Stimulated activated naive B cell treated with anti-CD40 and anti-IgM and Interleukin-4, amounts not matched to agents 10 μg/mL and 1 μg/mL and 100 μg/mL, for 72 hours (primary cell): ENCODE measurements around the gene EMILIN1.

Experiments used
- ATAC-seq, 2 donors: fragments of 150-1000 bp; cut with Tn5 transposase; replicated peaks; 2 replicates each; pipeline ENCODE4 v1.10.0; 2021; ENCODE audit warnings: moderate library complexity in 1 of 2
- DNase-seq: peaks from one replicate; pipeline ENCODE4 v3.0.0; 2021
- H3K27ac Mint-ChIP-seq: one replicate; pipeline ENCODE4 v1.8.0; 2022; ENCODE audit warnings: mild to moderate bottlenecking, mixed read lengths
- H3K27me3 Mint-ChIP-seq, 2 donors: one replicate each; pipeline ENCODE4 v1.8.0; 2022; ENCODE audit warnings: mixed read lengths in 2 of 2
- H3K36me3 Mint-ChIP-seq, 2 donors: one replicate each; pipeline ENCODE4 v1.8.0; 2022; ENCODE audit warnings: mixed read lengths in 2 of 2, mild to moderate bottlenecking in 1 of 2
- H3K4me1 Mint-ChIP-seq, 2 donors: one replicate each; pipeline ENCODE4 v1.8.0; 2022; ENCODE audit warnings: mixed read lengths in 2 of 2, mild to moderate bottlenecking in 1 of 2
- H3K4me3 Mint-ChIP-seq, 2 donors: one replicate each; pipeline ENCODE4 v1.8.0; 2022; ENCODE audit warnings: mild to moderate bottlenecking in 2 of 2, mixed read lengths in 2 of 2, moderate library complexity in 1 of 2
- H3K9me3 Mint-ChIP-seq, 2 donors: one replicate each; pipeline ENCODE4 v1.8.0; 2022; ENCODE audit warnings: mixed read lengths in 2 of 2, mild to moderate bottlenecking in 1 of 2

Gene EMILIN1

GRCh38 chr2:27049422-27050280, 28.8 kb upstream of the EMILIN1 start:
- H3K4me1 Mint-ChIP-seq: peaks cover 25 to 42% of the 10 kb centered on the region in 2 donors
- peaks cover 1 to 7% of the 10 kb centered on the region in 2 donors for H3K9me3 Mint-ChIP-seq
- DNase-seq: peak; percentile 63
- peak; percentile 27 to 34 for ATAC-seq
- H3K27ac Mint-ChIP-seq: peak overlapping the region; percentile 100
- H3K27me3 Mint-ChIP-seq: peaks cover 9 to 12% of the 10 kb centered on the region in 2 donors
- peak overlapping the region; percentile 91 to 94 for H3K4me3 Mint-ChIP-seq
- peaks cover 19 to 34% of the 10 kb centered on the region in 2 donors for H3K36me3 Mint-ChIP-seq

DNA sequence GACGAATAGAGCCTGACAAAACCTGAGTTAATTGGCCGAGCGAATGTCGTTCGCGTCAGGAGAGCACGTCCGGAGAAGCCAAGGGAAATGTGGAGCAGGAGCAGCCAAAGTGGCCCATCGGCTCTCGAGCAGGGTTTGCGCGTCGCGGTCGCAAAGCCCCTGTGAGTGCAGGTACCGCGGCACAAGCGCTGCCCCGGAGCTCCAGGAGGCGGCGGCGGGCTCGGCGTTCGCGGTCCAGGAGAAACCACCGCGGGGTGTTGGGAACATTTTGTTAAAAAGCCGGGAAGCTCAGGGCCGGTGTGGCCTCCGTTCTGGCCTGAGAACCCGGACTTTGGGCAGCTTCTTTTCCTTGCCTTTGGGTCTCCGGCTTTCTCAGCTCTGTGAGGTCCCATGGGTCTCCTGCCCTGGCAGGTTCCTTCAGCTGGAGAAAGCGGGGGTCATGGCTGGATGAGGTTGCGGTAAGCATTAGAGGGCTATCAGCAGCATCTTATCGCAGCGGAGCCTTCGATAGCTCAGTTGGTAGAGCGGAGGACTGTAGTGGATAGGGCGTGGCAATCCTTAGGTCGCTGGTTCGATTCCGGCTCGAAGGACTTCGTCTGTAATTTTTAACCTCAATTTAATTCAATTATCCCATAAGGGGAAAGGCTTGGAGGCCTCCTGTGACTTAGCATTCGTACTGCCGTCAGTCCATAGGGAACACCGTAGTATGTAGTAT, 28.0 kb upstream of the EMILIN1 start:
- ATAC-seq (peak; percentile 70 to 74), DNase-seq (peak; percentile 92)
- Mint-ChIP-seq H3K9me3 (peaks cover 1 to 7% of the 10 kb centered on the region in 2 donors), H3K4me3 (peak overlapping the region; percentile 91 to 94), H3K27ac (peak overlapping the region; percentile 100), H3K4me1 (peaks cover 25 to 42% of the 10 kb centered on the region in 2 donors), H3K36me3 (peaks cover 22 to 34% of the 10 kb centered on the region in 2 donors), H3K27me3 (peaks cover 9 to 12% of the 10 kb centered on the region in 2 donors)

DNA sequence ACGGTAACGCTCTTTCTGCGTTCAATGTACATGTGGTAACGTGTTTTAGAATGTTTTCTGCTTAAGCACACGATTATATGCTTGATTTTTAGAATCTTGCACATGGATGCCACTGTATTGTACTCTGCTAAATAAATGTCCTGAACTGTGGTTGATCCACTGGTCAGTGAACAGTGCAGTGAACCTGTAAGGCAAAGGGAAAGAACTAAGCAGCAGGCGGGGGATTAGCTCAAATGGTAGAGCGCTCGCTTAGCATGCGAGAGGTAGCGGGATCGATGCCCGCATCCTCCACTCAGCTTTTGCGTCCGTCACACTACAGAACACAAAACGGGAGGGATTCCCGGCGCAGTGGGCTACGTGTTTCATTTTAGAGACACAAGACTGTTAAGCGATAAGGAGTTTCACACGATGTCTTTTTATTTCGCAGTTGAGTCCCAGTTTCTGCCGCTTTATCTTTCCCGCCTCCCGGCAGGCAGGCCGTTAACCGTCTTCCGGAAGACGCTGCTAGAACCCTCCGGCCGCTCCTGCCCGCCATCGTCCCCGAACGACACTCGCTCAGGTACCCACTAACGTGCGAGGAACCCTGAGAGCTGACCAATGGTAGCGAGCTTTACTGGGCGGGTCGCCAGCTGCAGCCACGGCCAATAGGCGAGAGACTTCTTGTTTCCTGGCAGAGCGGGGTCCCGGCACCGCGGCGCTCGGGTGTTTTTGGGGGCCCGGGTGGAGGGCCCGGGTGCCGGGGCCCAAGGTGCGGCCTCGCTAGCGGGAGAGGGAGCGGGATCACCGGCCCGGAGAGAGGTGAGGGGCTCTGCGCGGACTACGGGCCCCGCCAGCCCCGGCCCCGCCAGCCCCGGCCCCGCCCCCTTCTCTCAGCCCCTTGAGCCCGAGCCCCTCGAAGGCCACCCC, 27.2 kb upstream of the EMILIN1 start, which contains the start of gene AGBL5:
Gene AGBL5, plus strand, starts transcription at position 673 of the 906 bp plus-strand sequence. CDS start 1,291 bp downstream, outside the sequence.
- ATAC-seq (peak; percentile 78 to 83), DNase-seq (peak; percentile 98)
- peaks cover 24 to 41% of the 10 kb centered on the region in 2 donors for H3K36me3 Mint-ChIP-seq
- H3K27ac Mint-ChIP-seq: peak within 1 kb of the TSS; percentile 100
- peaks cover 9 to 12% of the 10 kb centered on the region in 2 donors for H3K27me3 Mint-ChIP-seq
- H3K9me3 Mint-ChIP-seq: peaks cover 1 to 7% of the 10 kb centered on the region in 2 donors
- peaks cover 25 to 42% of the 10 kb centered on the region in 2 donors for H3K4me1 Mint-ChIP-seq
- peak within 1 kb of the TSS; percentile 91 to 94 for H3K4me3 Mint-ChIP-seq

- ATAC-seq: no peak
- H3K9me3 Mint-ChIP-seq: peaks cover 1 to 7% of the 10 kb centered on the region in 2 donors
- H3K27ac Mint-ChIP-seq: peak overlapping the region; percentile 92
- peaks cover 9 to 12% of the 10 kb centered on the region in 2 donors for H3K27me3 Mint-ChIP-seq
- H3K4me1 Mint-ChIP-seq: peaks cover 25 to 42% of the 10 kb centered on the region in 2 donors
- H3K4me3 Mint-ChIP-seq: peak overlapping the region; percentile 91 to 94
- peaks cover 26 to 45% of the 10 kb centered on the region in 2 donors for H3K36me3 Mint-ChIP-seq
- DNase-seq: no peak
Observed at GRCh38 chr2:27051902-27052645, 26.3 kb upstream of the EMILIN1 start.

GRCh38 chr2:27053321-27053720, 25.1 kb upstream of the EMILIN1 start:
- no peak overlapping the region for H3K27ac Mint-ChIP-seq
- peaks cover 26 to 46% of the 10 kb centered on the region in 2 donors for H3K36me3 Mint-ChIP-seq
- DNase-seq: no peak
- peaks cover 9 to 12% of the 10 kb centered on the region in 2 donors for H3K27me3 Mint-ChIP-seq
- ATAC-seq: no peak
- peaks cover 1 to 7% of the 10 kb centered on the region in 2 donors for H3K9me3 Mint-ChIP-seq
- peaks cover 20 to 31% of the 10 kb centered on the region in 2 donors for H3K4me1 Mint-ChIP-seq
- no peak overlapping the region for H3K4me3 Mint-ChIP-seq

DNA sequence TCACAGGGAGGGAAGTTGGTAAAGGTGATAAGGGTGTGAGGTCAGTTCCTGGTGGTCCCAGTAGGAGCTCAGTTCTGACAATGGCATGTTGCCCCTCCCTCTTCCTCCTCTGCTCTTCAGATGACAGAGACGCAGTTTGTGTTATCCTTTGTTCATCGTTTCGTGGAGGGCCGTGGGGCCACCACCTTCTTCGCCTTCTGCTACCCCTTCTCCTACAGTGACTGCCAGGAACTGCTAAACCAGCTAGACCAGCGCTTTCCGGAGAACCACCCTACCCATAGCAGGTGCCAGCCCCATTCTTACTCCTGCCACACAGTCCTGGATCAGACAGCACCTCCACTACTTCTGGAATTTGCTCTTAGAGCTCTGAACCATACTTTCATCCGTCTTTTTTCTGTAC, 24.6 kb upstream of the EMILIN1 start:
- Mint-ChIP-seq H3K27ac (peak overlapping the region; percentile 72), H3K4me1 (peaks cover 20 to 29% of the 10 kb centered on the region in 2 donors), H3K9me3 (peaks cover 1 to 7% of the 10 kb centered on the region in 2 donors), H3K27me3 (peaks cover 9 to 12% of the 10 kb centered on the region in 2 donors), H3K36me3 (peaks cover 26 to 51% of the 10 kb centered on the region in 2 donors), H3K4me3 (no peak overlapping the region)
- no peak for DNase-seq
- ATAC-seq: no peak

GRCh38 chr2:27054721-27055120, 23.7 kb upstream of the EMILIN1 start:
- H3K27me3 Mint-ChIP-seq: peaks cover 9 to 12% of the 10 kb centered on the region in 2 donors
- H3K27ac Mint-ChIP-seq: peak overlapping the region; percentile 27
- H3K9me3 Mint-ChIP-seq: peaks cover 1 to 7% of the 10 kb centered on the region in 2 donors
- peaks cover 26 to 58% of the 10 kb centered on the region in 2 donors for H3K36me3 Mint-ChIP-seq
- DNase-seq: no peak
- H3K4me3 Mint-ChIP-seq: no peak overlapping the region
- H3K4me1 Mint-ChIP-seq: peaks cover 16 to 24% of the 10 kb centered on the region in 2 donors
- ATAC-seq: no peak

DNA sequence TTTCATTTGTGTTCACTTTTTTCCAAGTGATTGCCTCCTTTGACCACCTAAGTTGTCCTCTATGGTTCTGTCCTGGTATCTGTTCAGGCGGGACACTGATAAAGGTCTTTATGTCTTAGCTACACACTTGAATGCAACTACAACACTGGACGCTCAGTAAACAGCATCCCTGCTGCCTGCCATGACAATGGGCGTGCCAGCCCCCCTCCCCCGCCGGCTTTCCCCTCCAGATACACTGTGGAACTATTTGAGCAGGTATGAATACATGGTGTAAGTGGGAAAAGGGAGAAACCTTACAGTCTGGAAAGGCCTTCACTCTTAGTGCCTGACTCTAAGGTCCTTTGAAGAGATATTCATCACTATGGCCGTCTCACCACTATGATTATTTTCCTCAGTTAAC, 21.2 kb upstream of the EMILIN1 start:
- H3K27ac Mint-ChIP-seq: no peak overlapping the region
- H3K9me3 Mint-ChIP-seq: no peaks in the 10 kb centered on the region
- no peaks in the 10 kb centered on the region for H3K27me3 Mint-ChIP-seq
- no peak for DNase-seq
- H3K36me3 Mint-ChIP-seq: peaks cover 14 to 47% of the 10 kb centered on the region in 2 donors
- H3K4me1 Mint-ChIP-seq: peaks cover 2% of the 10 kb centered on the region in 2 donors
- H3K4me3 Mint-ChIP-seq: no peak overlapping the region
- ATAC-seq: no peak

- no peak overlapping the region for H3K27ac Mint-ChIP-seq
- H3K4me1 Mint-ChIP-seq: peaks cover 0 to 2% of the 10 kb centered on the region in 2 donors
- peaks cover 14 to 53% of the 10 kb centered on the region in 2 donors for H3K36me3 Mint-ChIP-seq
- no peak for DNase-seq
- H3K9me3 Mint-ChIP-seq: no peaks in the 10 kb centered on the region
- no peaks in the 10 kb centered on the region for H3K27me3 Mint-ChIP-seq
- H3K4me3 Mint-ChIP-seq: no peak overlapping the region
- no peak for ATAC-seq
Observed at GRCh38 chr2:27058210-27058609, 20.2 kb upstream of the EMILIN1 start.

DNA sequence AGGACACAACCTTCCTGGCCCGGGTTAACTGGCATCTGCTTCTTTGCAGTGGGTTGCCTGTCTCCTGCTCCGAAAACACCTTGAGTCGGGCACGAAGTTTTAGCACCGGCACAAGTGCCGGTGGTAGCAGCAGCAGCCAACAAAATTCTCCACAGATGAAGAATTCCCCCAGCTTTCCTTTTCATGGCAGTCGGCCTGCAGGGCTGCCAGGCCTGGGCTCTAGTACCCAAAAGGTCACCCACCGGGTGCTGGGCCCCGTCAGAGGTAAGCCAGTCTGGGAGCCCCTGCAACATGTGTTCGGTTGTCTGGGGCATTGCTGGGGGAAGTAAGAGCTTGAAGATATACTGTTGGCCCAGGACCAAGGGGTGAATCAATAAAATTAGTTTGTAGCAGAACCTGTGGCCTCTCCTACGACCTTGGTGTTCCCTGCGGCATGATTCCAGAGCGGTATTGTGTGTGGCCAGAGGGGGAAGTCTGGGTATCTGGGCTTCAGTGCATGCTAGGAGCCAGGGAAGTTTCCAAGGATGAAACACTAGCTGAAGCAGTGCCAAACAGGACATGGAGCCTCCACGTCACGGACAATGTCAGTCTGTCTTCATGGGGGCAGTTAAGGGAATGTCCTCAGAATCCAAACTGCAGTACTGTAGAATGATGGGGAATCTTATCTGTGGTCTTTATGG, 19.1 kb upstream of the EMILIN1 start:
- ATAC-seq: no peak
- Mint-ChIP-seq H3K27ac (no peak overlapping the region), H3K4me3 (no peak overlapping the region), H3K36me3 (peaks cover 16 to 53% of the 10 kb centered on the region in 2 donors), H3K9me3 (no peaks in the 10 kb centered on the region), H3K4me1 (peaks cover 1 to 2% of the 10 kb centered on the region in 2 donors), H3K27me3 (no peaks in the 10 kb centered on the region)
- no peak for DNase-seq

- no peaks in the 10 kb centered on the region for H3K27me3 Mint-ChIP-seq
- no peaks in the 10 kb centered on the region for H3K9me3 Mint-ChIP-seq
- H3K4me1 Mint-ChIP-seq: peaks cover 2 to 7% of the 10 kb centered on the region in 2 donors
- peaks cover 16 to 52% of the 10 kb centered on the region in 2 donors for H3K36me3 Mint-ChIP-seq
- H3K27ac Mint-ChIP-seq: no peak overlapping the region
- DNase-seq (no peak), ATAC-seq (no peak)
- no peak overlapping the region for H3K4me3 Mint-ChIP-seq
Observed at GRCh38 chr2:27060323-27060722, 18.1 kb upstream of the EMILIN1 start.

DNA sequence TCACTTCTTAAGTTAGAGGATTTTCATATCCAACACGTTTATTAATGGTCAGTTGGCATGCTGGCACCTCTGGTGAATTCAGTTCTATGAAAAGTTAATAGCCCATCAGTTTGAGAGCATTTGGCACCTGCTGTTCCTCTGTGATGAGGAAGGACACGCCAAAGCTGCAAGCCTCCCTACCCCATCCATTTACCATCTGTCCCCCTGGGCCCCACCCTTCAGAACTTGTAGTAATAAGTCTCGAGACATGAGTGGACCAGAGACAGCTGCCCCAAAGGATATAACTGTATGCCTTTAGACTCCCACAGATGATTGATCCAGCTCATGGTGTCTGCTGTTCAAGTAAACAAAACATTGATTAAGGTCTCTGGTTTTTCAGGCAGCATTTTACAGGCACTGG, 13.3 kb upstream of the EMILIN1 start:
- peaks cover 22 to 40% of the 10 kb centered on the region in 2 donors for H3K4me1 Mint-ChIP-seq
- H3K27me3 Mint-ChIP-seq: no peaks in the 10 kb centered on the region
- no peak overlapping the region for H3K27ac Mint-ChIP-seq
- H3K36me3 Mint-ChIP-seq: peaks cover 37 to 60% of the 10 kb centered on the region in 2 donors
- DNase-seq: no peak
- H3K4me3 Mint-ChIP-seq: no peak overlapping the region
- H3K9me3 Mint-ChIP-seq: no peaks in the 10 kb centered on the region
- ATAC-seq: no peak
